Measurements from ENCODE around the gene ATG4B.

GRCh38 chr2:241657786-241658254 lies 20.3 kb downstream of the ATG4B start:
- TF ChIP-seq EZH2 (IDR thresholded peaks at IDR 0.05; ENCODE audit: low read depth, low read length, severe bottlenecking) = no peak
- TF ChIP-seq ZNF274 (IDR thresholded peaks at IDR 0.05; ENCODE audit: borderline replicate concordance, extremely low read depth, low read length) = no peak
- no peak for TF ChIP-seq POLR2AphosphoS5 (IDR thresholded peaks at IDR 0.05; ENCODE audit: low read depth, low read length)
- TF ChIP-seq, protein P1, sequence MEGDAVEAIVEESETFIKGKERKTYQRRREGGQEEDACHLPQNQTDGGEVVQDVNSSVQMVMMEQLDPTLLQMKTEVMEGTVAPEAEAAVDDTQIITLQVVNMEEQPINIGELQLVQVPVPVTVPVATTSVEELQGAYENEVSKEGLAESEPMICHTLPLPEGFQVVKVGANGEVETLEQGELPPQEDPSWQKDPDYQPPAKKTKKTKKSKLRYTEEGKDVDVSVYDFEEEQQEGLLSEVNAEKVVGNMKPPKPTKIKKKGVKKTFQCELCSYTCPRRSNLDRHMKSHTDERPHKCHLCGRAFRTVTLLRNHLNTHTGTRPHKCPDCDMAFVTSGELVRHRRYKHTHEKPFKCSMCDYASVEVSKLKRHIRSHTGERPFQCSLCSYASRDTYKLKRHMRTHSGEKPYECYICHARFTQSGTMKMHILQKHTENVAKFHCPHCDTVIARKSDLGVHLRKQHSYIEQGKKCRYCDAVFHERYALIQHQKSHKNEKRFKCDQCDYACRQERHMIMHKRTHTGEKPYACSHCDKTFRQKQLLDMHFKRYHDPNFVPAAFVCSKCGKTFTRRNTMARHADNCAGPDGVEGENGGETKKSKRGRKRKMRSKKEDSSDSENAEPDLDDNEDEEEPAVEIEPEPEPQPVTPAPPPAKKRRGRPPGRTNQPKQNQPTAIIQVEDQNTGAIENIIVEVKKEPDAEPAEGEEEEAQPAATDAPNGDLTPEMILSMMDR (IDR thresholded peaks at IDR 0.05; ENCODE audit: control extremely low read depth in 1 of 3, insufficient read depth in 1 of 3, low read depth in 1 of 3, low read length in 3 of 3) = no peak
- no peak for TF ChIP-seq POLR2A (IDR thresholded peaks at IDR 0.05; ENCODE audit: control extremely low read depth in 1 of 2, low read depth in 2 of 2, low read length in 2 of 2)
- no peak for TF ChIP-seq EGR1 (IDR thresholded peaks at IDR 0.05; ENCODE audit: borderline replicate concordance, low read depth, low read length)
- TF ChIP-seq, protein P2, sequence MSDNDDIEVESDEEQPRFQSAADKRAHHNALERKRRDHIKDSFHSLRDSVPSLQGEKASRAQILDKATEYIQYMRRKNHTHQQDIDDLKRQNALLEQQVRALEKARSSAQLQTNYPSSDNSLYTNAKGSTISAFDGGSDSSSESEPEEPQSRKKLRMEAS (IDR thresholded peaks at IDR 0.05) = no peak
- TF ChIP-seq SRF (IDR thresholded peaks at IDR 0.05; ENCODE audit: low read depth, low read length) = no peak
- TF ChIP-seq TCF12 (IDR thresholded peaks at IDR 0.05; ENCODE audit: low read depth, low read length) = no peak
- no peak for TF ChIP-seq PHF8 (conservative IDR thresholded peaks at IDR 0.05; ENCODE audit: low read depth, low read length)
- no peak for TF ChIP-seq EP300 (IDR thresholded peaks at IDR 0.05; ENCODE audit: borderline replicate concordance in 1 of 2, low read depth in 2 of 2, low read length in 2 of 2)

All from H1 (cell line).